C1 segment of cervical spinal cord (tissue), 14 donors: ENCODE results near the gene SHTN1.
A peak's percentile ranks its signal among the peaks of the same experiment; 100 is the strongest.

Experiments used
- DNase-seq, 14 donors: peaks; one replicate each; lab custom pipeline; 2025; lab: John Stamatoyannopoulos, UW

SHTN1 gene

GRCh38 chr10:116918583-116918982 lies 86.4 kb downstream of the SHTN1 start:
- no peak for DNase-seq

GRCh38 chr10:116917481-116917880 lies 87.5 kb downstream of the SHTN1 start:
- no peak for DNase-seq

- DNase-seq = no peak
These were observed 89.6 kb downstream of the SHTN1 start for GRCh38 chr10:116915340-116915739.

- DNase-seq = no peak
These were observed 91.3 kb downstream of the SHTN1 start for GRCh38 chr10:116913695-116914094.

- no peak for DNase-seq
These were observed 92.8 kb downstream of the SHTN1 start for GRCh38 chr10:116912162-116912561.

- DNase-seq = no peak
These were observed 94.1 kb downstream of the SHTN1 start for GRCh38 chr10:116910910-116911309.

GRCh38 chr10:116909307-116909706 lies 95.7 kb downstream of the SHTN1 start:
- DNase-seq = no peak

- DNase-seq = no peak
These were observed 97.6 kb downstream of the SHTN1 start for GRCh38 chr10:116907245-116907987.

- DNase-seq = no peak
These were observed 99.2 kb downstream of the SHTN1 start for GRCh38 chr10:116905845-116906210.

- no peak for DNase-seq
These were observed 105.4 kb downstream of the SHTN1 start for GRCh38 chr10:116899626-116900025.

- no peak for DNase-seq
These were observed 111.3 kb downstream of the SHTN1 start for GRCh38 chr10:116893686-116894037.

GRCh38 chr10:116892907-116893685 lies 111.9 kb downstream of the SHTN1 start:
- no peak for DNase-seq

GRCh38 chr10:116891208-116891607 lies 113.8 kb downstream of the SHTN1 start:
- no peak for DNase-seq

GRCh38 chr10:116889066-116889465 lies 115.9 kb downstream of the SHTN1 start:
- no peak for DNase-seq

GRCh38 chr10:116888380-116889055 lies 116.5 kb downstream of the SHTN1 start:
- DNase-seq = no peak

- DNase-seq = no peak
These were observed 118.2 kb downstream of the SHTN1 start for GRCh38 chr10:116886772-116887171.

- DNase-seq = no peak
These were observed 122.3 kb downstream of the SHTN1 start for GRCh38 chr10:116882639-116883038.

GRCh38 chr10:116880716-116881482 lies 124.1 kb downstream of the SHTN1 start:
- DNase-seq = peak in 4 of 14 donors; percentile 10 to 25 (median 20)

GRCh38 chr10:116879817-116880216 lies 125.2 kb downstream of the SHTN1 start:
- no peak for DNase-seq

GRCh38 chr10:116878123-116878522 lies 126.9 kb downstream of the SHTN1 start:
- no peak for DNase-seq

- no peak for DNase-seq
These were observed 127.6 kb downstream of the SHTN1 start for GRCh38 chr10:116877391-116877790.

GRCh38 chr10:116875897-116876296 lies 129.1 kb downstream of the SHTN1 start:
- no peak for DNase-seq
